H1 (cell line): ENCODE measurements around the gene COL26A1. TPM values are rescaled to one million over a fixed set of nuclear protein-coding genes. Genes with fewer than 3 reads are reported as not detected.

Experiments used
- CTCF ChIP-seq, 3 experiments: IDR thresholded peaks; 1 replicate in 2 of 3; 2 replicates in 1 of 3; pipeline versions ENCODE4 v1.5.1 to v1.6.1; 2011; ENCODE audit warnings: low read length in 3 of 3, mild to moderate bottlenecking in 3 of 3, inconsistent platforms in 2 of 3, low read depth in 1 of 3, moderate library complexity in 1 of 3; ENCODE audit not compliant: insufficient read depth in 1 of 3; ENCODE audit errors: control extremely low read depth in 1 of 3
- KDM1A ChIP-seq: fragments of 200-600, 300-600 bp; sonication (generic); IDR thresholded peaks from 2 replicates; pipeline ENCODE4 v1.7.1; 2016; ENCODE audit warnings: mild to moderate bottlenecking, low read length, borderline replicate concordance
- SAP30 ChIP-seq: fragments of 300-600 bp; sonication (generic); IDR thresholded peaks from 2 replicates; pipeline ENCODE4 v1.7.1; 2012; ENCODE audit warnings: low read length, moderate library complexity, mild to moderate bottlenecking, inconsistent platforms; ENCODE audit not compliant: insufficient read depth, insufficient replicate concordance
- polyA plus RNA-seq, 7 experiments: library from polyadenylated mRNA; depleted of rRNA in 3 of 7; stranded (reverse) in 5 of 7; unstranded in 2 of 7; fragments of >200 nt in 5 of 7; fragments of 200-250 nt in 2 of 7; gene quantifications; 1 replicate in 5 of 7; 2 replicates in 1 of 7; 4 replicates in 1 of 7; pipeline versions ENCODE4 v1.2.1 to v1.2.3, GENCODE V29; 2011 to 2013; ENCODE audit warnings: missing spikeins in 2 of 7, mixed read lengths in 2 of 7
- total RNA-seq: library from RNA; stranded (reverse); fragmentation: NEBNext Ultra II Directional; extraction: Animal tissue kit (Norgen Biotek cat#: 25700); gene quantifications from 2 replicates; pipeline ENCODE4 v1.2.1, GENCODE V29; 2021

The COL26A1 gene
- total and polyA plus RNA-seq, 2 of the 8 experiments (the other 6 are each of a cell fraction or from before 2014, with no cell fraction given), result 51.1 to 68.8 TPM

GRCh38 chr7:101378751-101379174 lies 16.1 kb downstream of the COL26A1 start (continued):
- TF ChIP-seq CTCF (IDR thresholded peaks at IDR 0.05; ENCODE audit: control extremely low read depth in 1 of 3, insufficient read depth in 1 of 3, low read depth in 1 of 3, low read length in 3 of 3) (peak in 2 of 3 experiments; percentile 8 to 18; a peak in 2 of 4 replicates), SAP30 (no peak), KDM1A (no peak)
- TF ChIP-seq, all 59 proteins: peak for 5
